T-helper 22 cell (primary cell): ENCODE measurements around the gene TPRN.

Experiments used
- DNase-seq: peaks from one replicate; pipeline ENCODE4 v3.0.0-alpha.2; 2020; ENCODE audit warnings: low read depth

TPRN gene

DNA sequence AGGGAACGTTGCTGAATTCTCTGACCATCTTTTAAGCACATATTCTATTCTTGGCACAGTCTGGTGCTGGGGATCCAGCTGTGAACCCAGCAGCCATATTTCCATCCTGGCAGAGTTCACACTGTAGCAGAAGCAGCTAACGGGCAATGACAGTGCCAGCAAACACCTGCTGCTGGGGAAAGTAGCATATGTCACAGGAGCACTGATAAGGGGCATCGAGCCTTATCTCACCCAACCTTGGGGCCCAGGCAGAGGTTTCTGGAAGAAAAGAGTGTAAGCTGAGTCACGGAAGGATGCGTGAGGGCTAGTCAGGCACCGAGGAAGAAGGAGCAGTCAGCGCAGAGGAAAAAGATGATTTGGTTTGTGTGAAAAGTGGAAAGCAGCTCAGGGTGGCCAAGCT, 6.1 kb upstream of the TPRN start:
- DNase-seq: no peak

DNA sequence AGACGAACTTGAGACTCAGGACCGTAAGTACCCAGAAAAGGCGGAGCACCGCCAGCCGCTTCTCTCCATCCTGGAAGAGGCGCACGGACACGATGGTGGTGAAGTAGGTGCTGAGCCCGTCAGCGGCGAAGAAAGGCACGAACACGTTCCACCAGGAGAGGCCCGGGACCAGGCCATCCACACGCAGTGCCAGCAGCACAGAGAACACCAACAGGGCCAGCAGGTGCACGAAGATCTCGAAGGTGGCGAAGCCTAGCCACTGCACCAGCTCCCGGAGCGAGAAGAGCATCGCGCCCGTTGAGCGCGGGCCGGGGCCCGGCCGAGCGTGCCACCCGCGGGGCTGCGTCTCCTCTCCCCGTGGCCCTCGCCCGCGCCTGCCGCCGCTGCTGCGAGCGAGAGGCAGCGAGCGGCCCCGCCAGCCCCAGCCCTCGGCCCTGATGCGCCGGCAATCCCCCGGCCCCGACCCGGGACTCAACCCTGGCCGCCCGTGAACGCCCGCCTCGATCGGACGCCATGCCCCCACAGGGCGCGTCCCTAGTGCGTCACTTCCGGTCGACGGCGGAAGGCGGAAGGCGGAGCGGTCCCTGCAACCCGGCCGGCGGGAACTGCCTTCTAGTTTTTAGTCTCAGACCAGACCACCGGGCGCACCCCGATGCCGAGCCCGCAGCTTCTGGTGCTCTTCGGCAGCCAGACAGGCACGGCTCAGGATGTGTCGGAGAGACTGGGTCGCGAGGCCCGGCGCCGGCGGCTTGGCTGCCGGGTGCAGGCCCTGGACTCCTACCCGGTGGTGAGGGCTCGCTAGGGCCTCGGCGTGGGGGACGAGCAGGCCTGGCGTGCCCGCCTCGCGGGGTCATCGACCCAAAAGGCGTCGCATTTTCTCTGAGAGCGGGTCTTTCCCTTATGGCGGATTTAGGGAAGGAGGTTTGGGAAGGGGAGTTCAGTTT, 4.9 kb upstream of the TPRN start, which contains the start of the genes NDOR1 and TMEM203:
TSS of gene NDOR1 (plus strand) at position 575 of the 944 bp plus-strand sequence. CDS start at position 653, 78 bp downstream.
TSS of gene TMEM203 (minus strand) at position 523 of the 944 bp plus-strand sequence. CDS start at position 289, 234 bp downstream.
- peak; percentile 90 for DNase-seq

DNA sequence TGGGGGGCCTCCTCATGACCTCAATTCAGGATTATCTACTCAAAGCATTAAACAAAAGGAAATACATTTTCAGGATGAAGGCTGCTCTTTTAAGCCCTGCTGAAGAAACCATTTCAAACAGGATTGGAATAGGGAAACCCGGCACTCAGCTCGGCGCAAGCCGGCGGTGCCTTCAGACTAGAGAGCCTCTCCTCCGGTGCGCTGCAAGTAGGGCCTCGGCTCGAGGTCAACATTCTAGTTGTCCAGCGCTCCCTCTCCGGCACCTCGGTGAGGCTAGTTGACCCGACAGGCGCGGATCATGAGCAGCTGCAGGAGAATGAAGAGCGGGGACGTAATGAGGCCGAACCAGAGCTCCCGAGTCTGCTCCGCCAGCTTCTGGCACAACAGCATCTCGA, 4.2 kb upstream of the TPRN start:
- no peak for DNase-seq

DNA sequence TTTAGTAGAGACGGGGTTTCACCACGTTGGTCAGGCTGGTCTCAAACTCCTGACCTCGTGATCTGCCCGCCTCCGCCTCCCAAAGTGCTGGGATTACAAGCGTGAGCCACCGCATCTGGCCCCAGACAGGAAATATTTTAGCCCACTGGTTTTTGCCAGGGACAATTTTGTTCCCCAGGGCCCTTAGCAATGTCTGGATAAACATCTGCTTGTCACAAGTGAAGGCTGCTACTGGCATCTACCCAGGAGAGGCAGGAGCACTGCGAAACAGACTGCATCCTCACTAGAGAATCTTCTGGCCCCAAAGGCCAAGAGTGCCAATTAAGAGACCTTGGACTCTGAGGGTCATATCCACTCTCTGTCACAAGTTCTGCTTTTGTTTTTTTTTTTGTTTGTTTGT, 2.4 kb upstream of the TPRN start:
- DNase-seq: no peak

- no peak for DNase-seq
These were observed 796 bp upstream of the TPRN start for GRCh38 chr9:137201205-137201868.

GRCh38 chr9:137199411-137200121, 975 bp downstream of the TPRN start:
- DNase-seq: no peak

- DNase-seq: no peak
These were observed 1.6 kb downstream of the TPRN start for GRCh38 chr9:137198902-137199283.

DNA sequence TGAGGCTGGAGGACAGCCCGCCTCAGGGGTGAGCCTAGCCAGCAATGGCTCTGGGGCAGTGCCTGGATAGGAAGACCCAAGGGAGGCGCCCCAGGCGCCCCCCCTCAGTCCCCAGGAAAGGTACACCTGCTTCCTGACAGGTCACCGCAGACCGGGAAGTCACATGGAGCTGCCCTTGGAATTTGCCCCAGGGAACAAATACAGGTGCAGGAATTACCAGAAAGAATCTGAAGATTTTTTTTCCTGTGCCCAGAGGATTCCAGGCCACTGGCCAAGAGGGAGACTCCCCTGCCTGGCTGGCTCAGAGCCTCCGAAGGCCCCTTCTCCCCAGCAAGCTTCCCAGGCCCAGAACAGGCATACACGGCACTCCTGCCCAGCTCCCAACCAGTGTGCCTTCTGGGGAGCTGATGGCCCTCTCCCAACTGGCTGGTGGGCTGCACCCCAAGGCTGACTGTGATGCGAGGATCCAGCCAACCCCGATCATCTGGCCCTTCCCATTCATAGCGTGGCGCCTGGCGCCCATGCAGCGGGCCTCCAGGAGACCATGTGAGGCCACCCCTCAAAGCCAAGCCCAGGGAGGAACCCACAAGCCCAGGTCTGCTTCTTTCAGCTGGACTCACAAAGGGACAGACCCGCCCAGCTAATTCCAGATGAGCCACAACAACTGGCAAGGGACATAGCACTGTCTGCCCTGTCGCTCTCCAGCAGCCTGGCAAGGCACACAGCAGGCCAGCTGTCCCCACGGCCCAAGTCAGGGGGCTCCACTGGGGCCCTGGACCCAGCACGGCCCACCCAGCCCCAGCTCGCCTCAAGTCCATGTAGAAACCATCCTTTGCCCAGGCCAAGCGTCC, 2.3 kb downstream of the TPRN start:
- DNase-seq: no peak

GRCh38 chr9:137195525-137196220, 4.9 kb downstream of the TPRN start:
- DNase-seq: no peak

DNA sequence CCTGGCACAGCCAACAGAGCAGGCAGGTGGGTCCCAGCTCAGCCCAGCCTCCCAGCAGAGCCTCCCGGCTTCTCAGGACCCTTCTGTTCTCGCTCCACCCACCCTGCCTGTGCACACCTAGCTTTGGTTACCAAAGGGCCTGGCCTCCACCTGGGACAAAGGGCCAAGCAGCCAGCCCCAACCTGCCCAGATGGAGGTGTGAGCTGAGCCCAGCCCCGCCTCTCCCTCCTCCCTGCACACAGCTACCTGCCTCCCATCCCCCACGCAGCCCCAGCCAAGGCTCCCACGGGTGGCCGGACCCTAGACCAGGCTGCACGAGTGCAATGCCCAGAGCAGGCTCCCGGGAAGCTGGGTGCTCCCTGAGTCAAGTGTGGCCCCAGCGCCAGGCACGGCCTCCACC, 5.6 kb downstream of the TPRN start:
- no peak for DNase-seq

GRCh38 chr9:137194388-137194787, 6.2 kb downstream of the TPRN start:
- no peak for DNase-seq

DNA sequence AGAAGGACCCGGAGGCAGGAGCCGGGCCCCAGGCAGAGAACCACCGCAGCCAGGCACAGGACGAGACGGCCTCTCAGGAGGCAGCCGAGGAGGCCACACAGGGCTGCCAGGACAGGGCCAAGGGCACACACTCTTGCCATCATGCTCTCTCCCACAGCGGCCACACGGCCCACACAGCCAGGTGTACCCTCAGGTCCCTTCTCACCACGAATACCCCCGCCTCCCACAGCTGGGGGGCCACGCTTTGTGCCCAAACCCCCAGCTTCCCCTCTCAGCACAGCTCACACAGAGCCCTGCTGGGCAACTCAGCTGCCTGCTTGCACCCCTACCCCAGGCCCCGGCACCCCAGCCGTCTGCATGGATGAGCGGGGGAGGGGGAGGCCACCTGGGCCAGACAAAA, 6.8 kb downstream of the TPRN start:
- no peak for DNase-seq

DNA sequence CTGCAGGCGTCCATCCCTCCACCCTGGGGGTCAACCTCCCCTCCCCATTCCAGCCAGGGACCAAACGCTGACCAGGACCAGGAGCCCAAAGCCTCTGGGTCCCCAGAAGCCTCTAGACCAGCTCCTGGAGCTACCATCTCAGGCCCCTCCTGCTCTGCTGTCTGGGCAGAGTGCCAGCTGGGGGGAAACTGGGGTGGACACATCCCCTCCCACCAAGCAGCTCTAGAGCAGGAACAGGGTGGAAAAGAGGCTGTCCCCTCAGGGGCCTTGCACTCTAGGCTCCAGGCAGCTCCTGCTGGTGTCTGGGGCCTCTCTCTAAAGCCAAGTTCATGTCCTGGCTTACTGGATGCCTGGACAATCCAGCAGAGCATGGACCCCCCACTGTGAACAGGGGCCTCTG, 7.7 kb downstream of the TPRN start:
- DNase-seq: no peak

DNA sequence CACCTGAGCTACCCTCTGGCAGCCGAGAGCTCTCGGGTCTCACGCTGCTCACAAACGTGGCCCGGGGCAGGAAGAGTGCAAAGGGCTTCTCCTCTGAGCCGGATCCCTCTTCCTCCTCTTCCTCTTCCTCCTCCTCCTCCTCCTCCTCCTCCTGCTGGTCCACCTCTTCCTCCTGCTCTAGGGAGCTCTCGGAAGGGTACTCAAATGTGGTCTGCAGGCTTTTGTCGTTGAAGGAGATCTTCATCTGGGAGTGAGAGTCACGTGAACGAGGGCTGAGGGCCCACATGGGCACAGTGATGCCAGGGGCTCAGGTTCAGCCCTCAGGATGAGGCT, 8.1 kb downstream of the TPRN start:
- no peak for DNase-seq

DNA sequence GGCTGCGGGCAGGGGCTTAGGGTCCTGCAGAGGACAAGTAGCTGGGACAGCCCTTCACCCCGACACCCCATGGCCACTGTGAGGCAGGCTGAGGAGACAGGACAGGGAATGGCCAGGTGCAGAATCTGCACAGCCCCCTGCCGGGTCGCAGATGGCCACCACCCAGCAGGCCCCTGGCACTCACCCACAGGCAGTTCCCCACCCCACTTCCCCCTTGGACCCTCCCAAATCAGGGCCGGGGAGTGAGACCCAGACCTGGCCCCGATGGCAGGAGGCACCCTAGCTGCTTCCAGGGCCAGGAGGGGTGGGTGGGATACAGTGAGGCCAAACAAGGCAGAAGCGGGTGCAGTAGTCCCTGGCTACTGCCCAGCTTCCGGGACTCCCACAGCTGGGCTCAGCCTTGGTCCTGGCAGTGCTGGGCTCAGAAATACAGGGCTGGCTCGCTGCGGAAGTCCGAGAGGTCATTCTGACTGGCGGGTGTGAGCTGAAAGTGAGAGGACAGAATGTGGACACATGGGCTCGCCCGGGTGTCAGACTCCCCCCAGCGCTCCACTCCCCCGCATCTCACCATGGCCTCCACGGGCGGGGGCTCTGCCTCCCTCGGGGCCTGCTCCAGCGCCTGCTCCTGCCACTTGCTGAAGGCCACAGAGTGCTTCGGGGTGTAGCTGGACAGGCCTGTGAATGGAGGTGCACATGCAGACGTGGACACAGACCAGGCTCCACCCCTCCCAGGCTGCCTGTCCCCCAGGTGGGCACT, 8.7 kb downstream of the TPRN start:
- no peak for DNase-seq

DNA sequence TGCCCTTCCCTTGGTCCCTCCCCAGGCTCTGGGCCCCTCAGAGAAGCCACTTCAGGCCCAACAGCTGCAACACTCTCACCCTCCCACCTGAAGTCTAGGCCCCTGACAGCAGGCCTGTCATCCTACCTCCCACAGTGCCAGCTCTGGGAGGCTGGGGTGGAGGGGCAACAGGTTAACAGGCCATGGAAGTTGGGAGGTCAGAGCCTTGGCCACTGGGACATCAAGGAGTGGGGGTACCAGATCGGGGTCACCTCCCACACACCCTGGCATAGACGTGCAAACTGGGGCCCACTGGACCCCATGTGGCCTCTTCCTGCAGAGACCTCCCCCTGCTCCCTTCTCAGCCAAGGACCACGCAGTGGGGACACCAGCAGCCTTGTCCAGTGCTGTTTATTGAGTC, 9.3 kb downstream of the TPRN start:
- DNase-seq: no peak

GRCh38 chr9:137190315-137190856, 10.2 kb downstream of the TPRN start:
- no peak for DNase-seq

- no peak for DNase-seq
These were observed 10.9 kb downstream of the TPRN start for GRCh38 chr9:137189297-137190295.
